HEK293 (cell line): ENCODE measurements around the gene BRPF1.

Experiments
- GLIS2 ChIP-seq: fragments of 450-650 bp; formaldehyde crosslinking; IDR thresholded peaks from 2 replicates; pipeline ENCODE4 v1.5.1; 2016; ENCODE audit warnings: missing biosample characterization, missing genetic modification characterization
- KLF7 ChIP-seq: fragments of 450-650 bp; formaldehyde crosslinking; IDR thresholded peaks from 2 replicates; pipeline ENCODE4 v1.5.1; 2016; ENCODE audit warnings: missing biosample characterization, missing genetic modification characterization, borderline replicate concordance
- PBX3 ChIP-seq: sonication (generic); formaldehyde crosslinking; IDR thresholded peaks from 2 replicates; pipeline ENCODE4 v1.8.1; 2022; ENCODE audit warnings: mild to moderate bottlenecking, moderate library complexity, missing genetic modification reagents
- SP3 ChIP-seq: fragments of 450-650 bp; formaldehyde crosslinking; IDR thresholded peaks from 2 replicates; pipeline ENCODE4 v1.5.1; 2016; ENCODE audit warnings: missing biosample characterization, missing genetic modification characterization
- ZFHX2 ChIP-seq: fragments of 450-650 bp; formaldehyde crosslinking; conservative IDR thresholded peaks from 2 replicates; pipeline ENCODE4 v1.5.1; 2016; ENCODE audit warnings: missing biosample characterization, missing genetic modification characterization
- ZNF140 ChIP-seq: fragments of 450-650 bp; formaldehyde crosslinking; IDR thresholded peaks from 2 replicates; pipeline ENCODE4 v1.5.1; 2016; ENCODE audit warnings: missing biosample characterization, missing genetic modification characterization
- ZNF292 ChIP-seq: fragments of 450-650 bp; formaldehyde crosslinking; IDR thresholded peaks from 2 replicates; pipeline ENCODE4 v1.5.1; 2016; ENCODE audit warnings: low read depth, missing biosample characterization, missing genetic modification characterization, borderline replicate concordance
- ZNF366 ChIP-seq: fragments of 450-650 bp; formaldehyde crosslinking; conservative IDR thresholded peaks from 2 replicates; pipeline ENCODE4 v1.5.1; 2016; ENCODE audit warnings: missing biosample characterization, missing genetic modification characterization
- ZNF549 ChIP-seq: fragments of 450-650 bp; IDR thresholded peaks from 2 replicates; pipeline ENCODE4 v1.5.1; 2018; ENCODE audit warnings: missing biosample characterization, missing genetic modification characterization, mild to moderate bottlenecking, inconsistent platforms, moderate library complexity
- ZNF558 ChIP-seq: fragments of 450-650 bp; formaldehyde crosslinking; IDR thresholded peaks from 2 replicates; pipeline ENCODE4 v1.5.1; 2016; ENCODE audit warnings: missing biosample characterization, missing genetic modification characterization
- ZNF596 ChIP-seq: fragments of 450-650 bp; IDR thresholded peaks from 2 replicates; pipeline ENCODE4 v1.5.0; 2018; ENCODE audit warnings: missing biosample characterization, mild to moderate bottlenecking, missing genetic modification characterization, moderate library complexity
- ZNF610 ChIP-seq: fragments of 450-650 bp; formaldehyde crosslinking; IDR thresholded peaks from 2 replicates; pipeline ENCODE4 v1.5.1; 2016; ENCODE audit warnings: missing biosample characterization, missing genetic modification characterization, borderline replicate concordance
- ZNF623 ChIP-seq: fragments of 450-650 bp; formaldehyde crosslinking; IDR thresholded peaks from 2 replicates; pipeline ENCODE4 v1.5.1; 2016; ENCODE audit warnings: missing biosample characterization, missing genetic modification characterization
- ZNF639 ChIP-seq: fragments of 450-650 bp; formaldehyde crosslinking; IDR thresholded peaks from 2 replicates; pipeline ENCODE4 v1.5.1; 2016; ENCODE audit warnings: missing biosample characterization, missing genetic modification characterization
- ZNF664 ChIP-seq: fragments of 450-650 bp; formaldehyde crosslinking; IDR thresholded peaks from 2 replicates; pipeline ENCODE4 v1.5.1; 2016; ENCODE audit warnings: missing biosample characterization, missing genetic modification characterization
- ZNF76 ChIP-seq: fragments of 450-650 bp; formaldehyde crosslinking; IDR thresholded peaks from 2 replicates; pipeline ENCODE4; 2016; ENCODE audit warnings: low read depth, missing biosample characterization, missing genetic modification characterization, borderline replicate concordance
- ZNF785 ChIP-seq: fragments of 450-650 bp; formaldehyde crosslinking; IDR thresholded peaks from 2 replicates; pipeline ENCODE4 v1.5.1; 2016; ENCODE audit warnings: missing biosample characterization, missing genetic modification characterization
- ZNF792 ChIP-seq: fragments of 450-650 bp; formaldehyde crosslinking; IDR thresholded peaks from 2 replicates; pipeline ENCODE4 v1.5.1; 2016; ENCODE audit warnings: missing biosample characterization, missing genetic modification characterization
- ZSCAN16 ChIP-seq: fragments of 450-650 bp; formaldehyde crosslinking; IDR thresholded peaks from 2 replicates; pipeline ENCODE4 v1.5.1; 2016; ENCODE audit warnings: missing biosample characterization, missing genetic modification characterization
- TF ChIP-seq, protein P1 (sequence below): fragments of 450-650 bp; formaldehyde crosslinking; IDR thresholded peaks from 2 replicates; pipeline ENCODE4 v1.5.1; 2016; ENCODE audit warnings: missing biosample characterization, missing genetic modification characterization
- TF ChIP-seq, protein P2 (sequence below): fragments of 450-650 bp; formaldehyde crosslinking; IDR thresholded peaks from 2 replicates; pipeline ENCODE4 v1.5.1; 2017; ENCODE audit warnings: missing biosample characterization, missing genetic modification characterization
- TF ChIP-seq, protein P3 (sequence below): fragments of 450-650 bp; formaldehyde crosslinking; IDR thresholded peaks from 2 replicates; pipeline ENCODE4 v1.5.1; 2016; ENCODE audit warnings: missing biosample characterization, missing genetic modification characterization, borderline replicate concordance
- TF ChIP-seq, protein P4 (sequence below): fragments of 450-650 bp; formaldehyde crosslinking; IDR thresholded peaks from 2 replicates; pipeline ENCODE4 v1.5.1; 2016; ENCODE audit warnings: missing biosample characterization, missing genetic modification characterization
- TF ChIP-seq, protein P5 (sequence below): fragments of 450-650 bp; formaldehyde crosslinking; IDR thresholded peaks from 2 replicates; pipeline ENCODE4 v1.5.1; 2016; ENCODE audit warnings: missing biosample characterization, missing genetic modification characterization

Gene BRPF1

DNA sequence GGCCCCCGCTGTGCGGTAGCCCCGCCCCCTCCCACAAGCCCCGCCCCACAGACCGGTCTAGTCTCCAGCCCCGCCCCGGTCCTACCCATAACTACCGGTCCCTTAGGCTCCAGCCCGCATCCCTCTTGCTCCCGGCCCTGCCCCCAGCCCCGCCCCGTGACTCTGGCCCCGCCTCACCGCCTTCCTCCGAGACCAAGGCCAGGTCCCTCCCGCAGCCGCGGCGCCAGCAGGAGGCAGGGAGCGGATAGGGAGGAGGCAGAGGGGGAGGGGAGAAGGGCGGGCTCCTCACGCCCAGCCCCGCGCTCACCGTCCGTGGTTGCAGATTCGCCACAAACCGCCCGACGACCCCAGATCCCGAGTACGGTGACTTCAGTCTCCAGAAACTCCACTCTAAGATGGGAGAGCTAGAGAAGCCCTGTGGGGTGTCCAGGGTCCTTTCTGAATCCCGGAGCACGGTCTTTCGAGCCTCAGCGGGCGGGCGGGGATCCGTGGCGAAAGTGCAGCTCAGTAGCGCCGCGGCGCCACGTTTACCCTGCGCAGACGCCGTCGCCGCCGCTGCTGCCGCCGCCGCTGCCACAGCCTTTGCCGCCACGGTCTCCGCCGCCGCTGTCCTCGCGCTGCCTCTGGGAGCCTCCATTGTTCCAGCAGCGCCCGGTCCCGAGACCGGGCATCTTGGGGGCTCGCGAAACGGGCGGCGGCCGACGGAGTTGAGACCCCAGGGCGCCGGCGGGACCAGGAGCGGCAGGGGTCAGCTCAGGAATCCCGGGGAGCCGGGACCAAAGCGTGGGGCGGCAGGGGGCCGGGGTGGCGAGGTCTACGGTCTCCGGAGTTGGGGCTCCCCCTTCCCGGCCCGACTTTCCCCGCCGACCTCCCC lies at the start of gene BRPF1 (continued):
- TF ChIP-seq, protein P1, sequence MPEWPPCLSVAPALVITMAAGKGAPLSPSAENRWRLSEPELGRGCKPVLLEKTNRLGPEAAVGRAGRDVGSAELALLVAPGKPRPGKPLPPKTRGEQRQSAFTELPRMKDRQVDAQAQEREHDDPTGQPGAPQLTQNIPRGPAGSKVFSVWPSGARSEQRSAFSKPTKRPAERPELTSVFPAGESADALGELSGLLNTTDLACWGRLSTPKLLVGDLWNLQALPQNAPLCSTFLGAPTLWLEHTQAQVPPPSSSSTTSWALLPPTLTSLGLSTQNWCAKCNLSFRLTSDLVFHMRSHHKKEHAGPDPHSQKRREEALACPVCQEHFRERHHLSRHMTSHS (tag by site-specific recombination): peak; percentile 40; the same call in 1 of the 2 replicates
- TF ChIP-seq ZNF623 (tag by site-specific recombination) (peak; percentile 64), ZNF558 (tag by site-specific recombination) (peak; percentile 65; the same call in 1 of the 2 replicates), ZNF664 (tag by site-specific recombination) (peak; percentile 49; the same call in 1 of the 2 replicates), PBX3 (0 out of 2 replicates have a peak, but pooled peaks have one; percentile 30), ZNF785 (peak; percentile 96), ZNF549 (tag by site-specific recombination) (no peak), ZNF792 (tag by site-specific recombination) (no peak), ZNF292 (tag by site-specific recombination) (no peak), ZNF366 (tag by site-specific recombination) (peak; percentile 66), SP3 (peak; percentile 100), GLIS2 (tag by site-specific recombination) (peak; percentile 88), KLF7 (peak; percentile 100), ZNF596 (no peak), ZNF610 (tag by site-specific recombination) (peak; percentile 92), ZNF76 (tag by site-specific recombination) (peak; percentile 88), ZFHX2 (peak; percentile 70), ZNF639 (tag by site-specific recombination) (peak; percentile 99), ZNF140 (tag by site-specific recombination) (no peak), ZSCAN16 (0 out of 2 replicates have a peak, but pooled peaks have one; percentile 40)
- TF ChIP-seq, protein P2, sequence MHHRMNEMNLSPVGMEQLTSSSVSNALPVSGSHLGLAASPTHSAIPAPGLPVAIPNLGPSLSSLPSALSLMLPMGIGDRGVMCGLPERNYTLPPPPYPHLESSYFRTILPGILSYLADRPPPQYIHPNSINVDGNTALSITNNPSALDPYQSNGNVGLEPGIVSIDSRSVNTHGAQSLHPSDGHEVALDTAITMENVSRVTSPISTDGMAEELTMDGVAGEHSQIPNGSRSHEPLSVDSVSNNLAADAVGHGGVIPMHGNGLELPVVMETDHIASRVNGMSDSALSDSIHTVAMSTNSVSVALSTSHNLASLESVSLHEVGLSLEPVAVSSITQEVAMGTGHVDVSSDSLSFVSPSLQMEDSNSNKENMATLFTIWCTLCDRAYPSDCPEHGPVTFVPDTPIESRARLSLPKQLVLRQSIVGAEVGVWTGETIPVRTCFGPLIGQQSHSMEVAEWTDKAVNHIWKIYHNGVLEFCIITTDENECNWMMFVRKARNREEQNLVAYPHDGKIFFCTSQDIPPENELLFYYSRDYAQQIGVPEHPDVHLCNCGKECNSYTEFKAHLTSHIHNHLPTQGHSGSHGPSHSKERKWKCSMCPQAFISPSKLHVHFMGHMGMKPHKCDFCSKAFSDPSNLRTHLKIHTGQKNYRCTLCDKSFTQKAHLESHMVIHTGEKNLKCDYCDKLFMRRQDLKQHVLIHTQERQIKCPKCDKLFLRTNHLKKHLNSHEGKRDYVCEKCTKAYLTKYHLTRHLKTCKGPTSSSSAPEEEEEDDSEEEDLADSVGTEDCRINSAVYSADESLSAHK (tag by site-specific recombination): peak; percentile 78; the same call in 1 of the 2 replicates
- TF ChIP-seq, protein P3, sequence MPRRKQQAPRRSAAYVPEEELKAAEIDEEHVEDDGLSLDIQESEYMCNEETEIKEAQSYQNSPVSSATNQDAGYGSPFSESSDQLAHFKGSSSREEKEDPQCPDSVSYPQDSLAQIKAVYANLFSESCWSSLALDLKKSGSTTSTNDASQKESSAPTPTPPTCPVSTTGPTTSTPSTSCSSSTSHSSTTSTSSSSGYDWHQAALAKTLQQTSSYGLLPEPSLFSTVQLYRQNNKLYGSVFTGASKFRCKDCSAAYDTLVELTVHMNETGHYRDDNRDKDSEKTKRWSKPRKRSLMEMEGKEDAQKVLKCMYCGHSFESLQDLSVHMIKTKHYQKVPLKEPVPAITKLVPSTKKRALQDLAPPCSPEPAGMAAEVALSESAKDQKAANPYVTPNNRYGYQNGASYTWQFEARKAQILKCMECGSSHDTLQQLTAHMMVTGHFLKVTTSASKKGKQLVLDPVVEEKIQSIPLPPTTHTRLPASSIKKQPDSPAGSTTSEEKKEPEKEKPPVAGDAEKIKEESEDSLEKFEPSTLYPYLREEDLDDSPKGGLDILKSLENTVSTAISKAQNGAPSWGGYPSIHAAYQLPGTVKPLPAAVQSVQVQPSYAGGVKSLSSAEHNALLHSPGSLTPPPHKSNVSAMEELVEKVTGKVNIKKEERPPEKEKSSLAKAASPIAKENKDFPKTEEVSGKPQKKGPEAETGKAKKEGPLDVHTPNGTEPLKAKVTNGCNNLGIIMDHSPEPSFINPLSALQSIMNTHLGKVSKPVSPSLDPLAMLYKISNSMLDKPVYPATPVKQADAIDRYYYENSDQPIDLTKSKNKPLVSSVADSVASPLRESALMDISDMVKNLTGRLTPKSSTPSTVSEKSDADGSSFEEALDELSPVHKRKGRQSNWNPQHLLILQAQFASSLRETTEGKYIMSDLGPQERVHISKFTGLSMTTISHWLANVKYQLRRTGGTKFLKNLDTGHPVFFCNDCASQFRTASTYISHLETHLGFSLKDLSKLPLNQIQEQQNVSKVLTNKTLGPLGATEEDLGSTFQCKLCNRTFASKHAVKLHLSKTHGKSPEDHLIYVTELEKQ (tag by site-specific recombination): peak; percentile 92
- TF ChIP-seq, protein P4, sequence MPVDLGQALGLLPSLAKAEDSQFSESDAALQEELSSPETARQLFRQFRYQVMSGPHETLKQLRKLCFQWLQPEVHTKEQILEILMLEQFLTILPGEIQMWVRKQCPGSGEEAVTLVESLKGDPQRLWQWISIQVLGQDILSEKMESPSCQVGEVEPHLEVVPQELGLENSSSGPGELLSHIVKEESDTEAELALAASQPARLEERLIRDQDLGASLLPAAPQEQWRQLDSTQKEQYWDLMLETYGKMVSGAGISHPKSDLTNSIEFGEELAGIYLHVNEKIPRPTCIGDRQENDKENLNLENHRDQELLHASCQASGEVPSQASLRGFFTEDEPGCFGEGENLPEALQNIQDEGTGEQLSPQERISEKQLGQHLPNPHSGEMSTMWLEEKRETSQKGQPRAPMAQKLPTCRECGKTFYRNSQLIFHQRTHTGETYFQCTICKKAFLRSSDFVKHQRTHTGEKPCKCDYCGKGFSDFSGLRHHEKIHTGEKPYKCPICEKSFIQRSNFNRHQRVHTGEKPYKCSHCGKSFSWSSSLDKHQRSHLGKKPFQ (tag by site-specific recombination): peak; percentile 87
- TF ChIP-seq, protein P5, sequence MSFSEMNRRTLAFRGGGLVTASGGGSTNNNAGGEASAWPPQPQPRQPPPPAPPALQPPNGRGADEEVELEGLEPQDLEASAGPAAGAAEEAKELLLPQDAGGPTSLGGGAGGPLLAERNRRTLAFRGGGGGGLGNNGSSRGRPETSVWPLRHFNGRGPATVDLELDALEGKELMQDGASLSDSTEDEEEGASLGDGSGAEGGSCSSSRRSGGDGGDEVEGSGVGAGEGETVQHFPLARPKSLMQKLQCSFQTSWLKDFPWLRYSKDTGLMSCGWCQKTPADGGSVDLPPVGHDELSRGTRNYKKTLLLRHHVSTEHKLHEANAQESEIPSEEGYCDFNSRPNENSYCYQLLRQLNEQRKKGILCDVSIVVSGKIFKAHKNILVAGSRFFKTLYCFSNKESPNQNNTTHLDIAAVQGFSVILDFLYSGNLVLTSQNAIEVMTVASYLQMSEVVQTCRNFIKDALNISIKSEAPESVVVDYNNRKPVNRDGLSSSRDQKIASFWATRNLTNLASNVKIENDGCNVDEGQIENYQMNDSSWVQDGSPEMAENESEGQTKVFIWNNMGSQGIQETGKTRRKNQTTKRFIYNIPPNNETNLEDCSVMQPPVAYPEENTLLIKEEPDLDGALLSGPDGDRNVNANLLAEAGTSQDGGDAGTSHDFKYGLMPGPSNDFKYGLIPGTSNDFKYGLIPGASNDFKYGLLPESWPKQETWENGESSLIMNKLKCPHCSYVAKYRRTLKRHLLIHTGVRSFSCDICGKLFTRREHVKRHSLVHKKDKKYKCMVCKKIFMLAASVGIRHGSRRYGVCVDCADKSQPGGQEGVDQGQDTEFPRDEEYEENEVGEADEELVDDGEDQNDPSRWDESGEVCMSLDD (tag by site-specific recombination): peak; percentile 76
